Measurements from ENCODE around the gene ARPC1A.
A peak's percentile ranks its signal among the peaks of the same experiment; 100 is the strongest.
"Not testable (repeated sequence)": the region's sequence is repeated elsewhere in the genome, so short reads cannot be mapped to it uniquely, and the experiment has no call there.

The ARPC1A gene

GRCh38 chr7:99313204-99313573 is 12.5 kb upstream of the ARPC1A start:
- Histone ChIP-seq H3K27me3 (ENCODE audit: low read depth, low read length) (no peaks in the 10 kb centered on the region; the same call in none of the 2 replicates), H2AFZ (ENCODE audit: low read depth, low read length) (0 out of 2 replicates have a peak overlapping the region, but pooled peaks have one; percentile 10), H3K27ac (ENCODE audit: low read length) (no peak overlapping the region), H3K36me3 (replicated peaks; ENCODE audit: low read depth, low read length) (no peaks in the 10 kb centered on the region), H3K9ac (ENCODE audit: low read length) (no peak overlapping the region), H3K79me2 (ENCODE audit: low read length) (no peaks in the 10 kb centered on the region), H3K9me3 (ENCODE audit: insufficient read depth, low read length) (no peaks in the 10 kb centered on the region), H3K4me1 (ENCODE audit: low read length) (peaks cover 16% of the 10 kb centered on the region), H3K4me3 (ENCODE audit: low read length) (peak overlapping the region; percentile 45), H4K20me1 (ENCODE audit: insufficient read depth, low read length) (no peaks in the 10 kb centered on the region), H3K4me2 (ENCODE audit: low read length) (peak overlapping the region; percentile 62)
- no peak for TF ChIP-seq EZH2phosphoT487 (IDR thresholded peaks at IDR 0.05; ENCODE audit: low read depth)
- TF ChIP-seq, protein P1, sequence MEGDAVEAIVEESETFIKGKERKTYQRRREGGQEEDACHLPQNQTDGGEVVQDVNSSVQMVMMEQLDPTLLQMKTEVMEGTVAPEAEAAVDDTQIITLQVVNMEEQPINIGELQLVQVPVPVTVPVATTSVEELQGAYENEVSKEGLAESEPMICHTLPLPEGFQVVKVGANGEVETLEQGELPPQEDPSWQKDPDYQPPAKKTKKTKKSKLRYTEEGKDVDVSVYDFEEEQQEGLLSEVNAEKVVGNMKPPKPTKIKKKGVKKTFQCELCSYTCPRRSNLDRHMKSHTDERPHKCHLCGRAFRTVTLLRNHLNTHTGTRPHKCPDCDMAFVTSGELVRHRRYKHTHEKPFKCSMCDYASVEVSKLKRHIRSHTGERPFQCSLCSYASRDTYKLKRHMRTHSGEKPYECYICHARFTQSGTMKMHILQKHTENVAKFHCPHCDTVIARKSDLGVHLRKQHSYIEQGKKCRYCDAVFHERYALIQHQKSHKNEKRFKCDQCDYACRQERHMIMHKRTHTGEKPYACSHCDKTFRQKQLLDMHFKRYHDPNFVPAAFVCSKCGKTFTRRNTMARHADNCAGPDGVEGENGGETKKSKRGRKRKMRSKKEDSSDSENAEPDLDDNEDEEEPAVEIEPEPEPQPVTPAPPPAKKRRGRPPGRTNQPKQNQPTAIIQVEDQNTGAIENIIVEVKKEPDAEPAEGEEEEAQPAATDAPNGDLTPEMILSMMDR (IDR thresholded peaks at IDR 0.05; ENCODE audit: low read depth, low read length): no peak

DNA sequence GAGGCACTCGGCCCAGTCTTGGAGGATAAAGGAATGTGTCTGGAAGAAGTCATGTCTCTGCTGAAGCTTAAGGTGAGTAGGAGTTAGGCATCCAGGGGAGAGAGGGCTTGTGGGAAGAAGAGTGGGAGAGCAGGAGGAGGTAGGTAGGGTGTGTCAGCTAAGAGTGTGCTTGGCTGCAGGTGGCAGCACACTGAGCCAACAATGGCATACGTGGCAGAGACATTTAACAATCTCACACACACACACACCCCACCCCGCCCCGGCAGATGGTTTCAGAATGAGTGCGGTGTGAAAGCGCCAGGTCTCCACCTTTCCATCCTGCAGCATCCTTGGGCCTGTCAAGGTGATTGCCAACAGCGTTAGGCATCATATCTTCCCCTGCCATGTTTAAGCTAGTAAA is 11.2 kb upstream of the ARPC1A start:
- Histone ChIP-seq H3K4me3 (ENCODE audit: low read length) (peak overlapping the region; percentile 29; the same call in 1 of the 2 replicates), H3K9ac (ENCODE audit: low read length) (no peak overlapping the region), H2AFZ (ENCODE audit: low read depth, low read length) (no peak overlapping the region), H3K79me2 (ENCODE audit: low read length) (no peaks in the 10 kb centered on the region), H3K27me3 (ENCODE audit: low read depth, low read length) (no peaks in the 10 kb centered on the region; the same call in none of the 2 replicates), H3K36me3 (replicated peaks; ENCODE audit: low read depth, low read length) (no peaks in the 10 kb centered on the region), H3K4me2 (ENCODE audit: low read length) (peak overlapping the region; percentile 23), H3K9me3 (ENCODE audit: insufficient read depth, low read length) (no peaks in the 10 kb centered on the region), H3K4me1 (ENCODE audit: low read length) (peaks cover 16% of the 10 kb centered on the region), H4K20me1 (ENCODE audit: insufficient read depth, low read length) (no peaks in the 10 kb centered on the region), H3K27ac (ENCODE audit: low read length) (no peak overlapping the region)
- TF ChIP-seq, protein P1 (IDR thresholded peaks at IDR 0.05; ENCODE audit: low read depth, low read length): peak; percentile 15; the same call in 1 of the 2 replicates
- TF ChIP-seq EZH2phosphoT487 (IDR thresholded peaks at IDR 0.05; ENCODE audit: low read depth): no peak

GRCh38 chr7:99320371-99320770 is 5.3 kb upstream of the ARPC1A start:
- Histone ChIP-seq H3K4me3 (ENCODE audit: low read length) (no peak overlapping the region), H3K9ac (ENCODE audit: low read length) (no peak overlapping the region), H4K20me1 (ENCODE audit: insufficient read depth, low read length) (no peaks in the 10 kb centered on the region), H3K36me3 (replicated peaks; ENCODE audit: low read depth, low read length) (no peaks in the 10 kb centered on the region), H3K79me2 (ENCODE audit: low read length) (peaks cover 11% of the 10 kb centered on the region), H3K9me3 (ENCODE audit: insufficient read depth, low read length) (no peaks in the 10 kb centered on the region), H3K27ac (ENCODE audit: low read length) (no peak overlapping the region), H3K27me3 (ENCODE audit: low read depth, low read length) (no peaks in the 10 kb centered on the region), H3K4me2 (ENCODE audit: low read length) (no peak overlapping the region), H2AFZ (ENCODE audit: low read depth, low read length) (no peak overlapping the region), H3K4me1 (ENCODE audit: low read length) (peaks cover 5% of the 10 kb centered on the region; the same call in 1 of the 2 replicates)
- TF ChIP-seq EZH2phosphoT487 (IDR thresholded peaks at IDR 0.05; ENCODE audit: low read depth): no peak
- TF ChIP-seq, protein P1 (IDR thresholded peaks at IDR 0.05; ENCODE audit: low read depth, low read length): no peak

GRCh38 chr7:99322659-99323058 is 3.0 kb upstream of the ARPC1A start:
- not testable (repeated sequence) for H3K27me3 ChIP-seq (ENCODE audit: low read depth, low read length); H3K27ac ChIP-seq (ENCODE audit: low read length); H2AFZ ChIP-seq (ENCODE audit: low read depth, low read length); H3K36me3 ChIP-seq (replicated peaks; ENCODE audit: low read depth, low read length); H3K4me3 ChIP-seq (ENCODE audit: low read length); H3K4me2 ChIP-seq (ENCODE audit: low read length); H3K9ac ChIP-seq (ENCODE audit: low read length); H4K20me1 ChIP-seq (ENCODE audit: insufficient read depth, low read length); H3K9me3 ChIP-seq (ENCODE audit: insufficient read depth, low read length)
- Histone ChIP-seq H3K4me1 (ENCODE audit: low read length) (peaks cover 13% of the 10 kb centered on the region), H3K79me2 (ENCODE audit: low read length) (peaks cover 32% of the 10 kb centered on the region)
